ENCODE data around the gene CDH4. TPM values are rescaled to one million over a fixed set of nuclear protein-coding genes. Genes with fewer than 3 reads are reported as not detected.

Gene CDH4
- total and polyA plus RNA-seq, 2 of the 4 experiments (the other 2 are of a cell fraction): 1.6 to 3.5 TPM

GRCh38 chr20:61766921-61767610 lies 515.0 kb downstream of the CDH4 start:
- 77% methylated on average over 8 of the region's 15 CpGs; no CpG with 5 or more reads in 1 of the 2 experiments for WGBS, 2 experiments (ENCODE audit: extremely low coverage in 2 of 2, insufficient read length in 1 of 2)
- no peaks in the 10 kb centered on the region for H4K20me1 ChIP-seq (ENCODE audit: insufficient read depth, low read length)
- H3K56ac ChIP-seq (ENCODE audit: extremely low read depth, insufficient read depth, low read length): no peak overlapping the region
- H4K8ac ChIP-seq (ENCODE audit: low read depth in 2 of 2, low read length in 2 of 2): no peak overlapping the region
- H3K4me2 ChIP-seq (ENCODE audit: low read depth, low read length): no peak overlapping the region
- H3K27ac ChIP-seq (ENCODE audit: insufficient read depth, low read length): no peak overlapping the region
- TF ChIP-seq CEBPB (IDR thresholded peaks at IDR 0.05; ENCODE audit: low read depth, low read length) (no peak), RCOR1 (IDR thresholded peaks at IDR 0.05; ENCODE audit: insufficient replicate concordance, low read length) (no peak), NFE2L2 (IDR thresholded peaks at IDR 0.05; ENCODE audit: low read depth, low read length) (no peak), RAD21 (IDR thresholded peaks at IDR 0.05; ENCODE audit: low read length) (no peak), BHLHE40 (IDR thresholded peaks at IDR 0.05; ENCODE audit: low read depth, low read length) (no peak), RFX5 (IDR thresholded peaks at IDR 0.05; ENCODE audit: low read depth, low read length) (no peak), CTCF (conservative IDR thresholded peaks at IDR 0.05; ENCODE audit: low read depth, low read length) (no peak), FOS (IDR thresholded peaks at IDR 0.05; ENCODE audit: low read depth, low read length) (no peak), POLR2A (IDR thresholded peaks at IDR 0.05; ENCODE audit: low read depth, low read length) (no peak), USF2 (IDR thresholded peaks at IDR 0.05; ENCODE audit: low read depth, low read length) (no peak), SMC3 (IDR thresholded peaks at IDR 0.05; ENCODE audit: low read depth, low read length) (no peak), MXI1 (IDR thresholded peaks at IDR 0.05; ENCODE audit: borderline replicate concordance, low read depth, low read length) (no peak)
- no peak overlapping the region for H2BK20ac ChIP-seq (ENCODE audit: low read depth, low read length)
- ChIA-PET CTCF (no interaction called here), POLR2A (ENCODE audit: unreplicated experiment) (no interaction called here)
- H2BK120ac ChIP-seq (ENCODE audit: low read depth, low read length): no peak overlapping the region
- in situ Hi-C loops (cut with MboI; ENCODE audit: low sequenced_read_pairs) (no loop called here), intact Hi-C loops (cut with micrococcal nuclease) (no loop called here), dilution Hi-C loops (cut with HindIII; ENCODE audit: low sequenced_read_pairs, unreplicated experiment) (no loop called here)
- no peak overlapping the region for H2AFZ ChIP-seq (replicated peaks; ENCODE audit: low read length, poor library complexity)
- no peaks in the 10 kb centered on the region for H3K9me1 ChIP-seq (ENCODE audit: insufficient read depth, low read length)
- no peak overlapping the region for H3K23ac ChIP-seq (ENCODE audit: low read depth, low read length)
- no peak overlapping the region for H4K91ac ChIP-seq (ENCODE audit: insufficient read depth, low read depth, low read length)
- no peak overlapping the region for H2AK9ac ChIP-seq (replicated peaks; ENCODE audit: low read depth, low read length, poor library complexity)
- no peak overlapping the region for H3K9ac ChIP-seq (ENCODE audit: low read depth, low read length)
- no TSS peak for BruUV-seq (replicated peaks)
- no peak overlapping the region for H3K4ac ChIP-seq (ENCODE audit: low read depth, low read length)
- no peak for ATAC-seq (ENCODE audit: low read depth)
- no peak overlapping the region for H2BK15ac ChIP-seq (ENCODE audit: low read depth, low read length)
- no peak overlapping the region for H2AK5ac ChIP-seq (ENCODE audit: low read depth, low read length)
- no peaks in the 10 kb centered on the region for H3K4me1 ChIP-seq (ENCODE audit: control insufficient read depth, insufficient read depth, low read length)
- H3K9me3 ChIP-seq (ENCODE audit: control insufficient read depth, insufficient read depth, low read length): no peaks in the 10 kb centered on the region
- no peak for DNase-seq
- no peak overlapping the region for H3K18ac ChIP-seq (ENCODE audit: low read depth, low read length)
- no peak overlapping the region for H2BK5ac ChIP-seq (ENCODE audit: low read depth, low read length, poor library complexity, severe bottlenecking)
- H3K27me3 ChIP-seq (ENCODE audit: control insufficient read depth, insufficient read depth, low read length): no peaks in the 10 kb centered on the region; the same call in 1 of the 2 replicates
- H4K5ac ChIP-seq (ENCODE audit: low read depth, low read length): no peak overlapping the region
- H3K4me3 ChIP-seq (ENCODE audit: insufficient read depth, low read depth, low read length): no peak overlapping the region
- H3K79me1 ChIP-seq (ENCODE audit: low read depth in 1 of 2, low read length in 2 of 2): no peaks in the 10 kb centered on the region
- H3K14ac ChIP-seq (replicated peaks; ENCODE audit: low read depth, low read length): no peak overlapping the region
- no peaks in the 10 kb centered on the region for H3K36me3 ChIP-seq (ENCODE audit: control insufficient read depth, insufficient read depth, low read length)

All from IMR-90 (cell line).